HUES48 (cell line): Measurements from ENCODE around the gene TLE7.

Experiments used
- H3K27ac ChIP-seq: one replicate; pipeline ENCODE4 v1.7.0; 2013; ENCODE audit warnings: low read depth, low read length, inconsistent platforms
- H3K27me3 ChIP-seq: 2 replicates; pipeline ENCODE4 v1.6.1; 2013; ENCODE audit warnings: mild to moderate bottlenecking, low read length; ENCODE audit not compliant: control insufficient read depth, insufficient read depth
- H3K36me3 ChIP-seq: 2 replicates; pipeline ENCODE4 v1.6.1; 2013; ENCODE audit warnings: low read length; ENCODE audit not compliant: control insufficient read depth, insufficient read depth
- H3K4me1 ChIP-seq: 2 replicates; pipeline ENCODE4 v1.6.1; 2013; ENCODE audit warnings: mild to moderate bottlenecking, low read length; ENCODE audit not compliant: control insufficient read depth, insufficient read depth
- H3K4me3 ChIP-seq: 2 replicates; pipeline ENCODE4 v1.5.1; 2013; ENCODE audit warnings: mild to moderate bottlenecking, low read depth, low read length
- H3K9ac ChIP-seq: 2 replicates; pipeline ENCODE4 v1.6.1; 2013; ENCODE audit warnings: mild to moderate bottlenecking, low read depth, low read length, moderate library complexity
- H3K9me3 ChIP-seq: 2 replicates; pipeline ENCODE4 v1.6.1; 2013; ENCODE audit warnings: low read length; ENCODE audit not compliant: control insufficient read depth, insufficient read depth

TLE7 gene

GRCh38 chr16:71442051-71442440, at the start of gene TLE7:
Gene TLE7, minus strand, starts transcription at chr16:71442054. Its CDS starts 8,730 bp downstream, at chr16:71433324.
- Histone ChIP-seq H3K36me3 (no peaks in the 10 kb centered on the region), H3K27me3 (no peaks in the 10 kb centered on the region), H3K4me1 (no peaks in the 10 kb centered on the region), H3K9ac (no peak within 1 kb of the TSS), H3K9me3 (peaks cover 12% of the 10 kb centered on the region), H3K4me3 (no peak within 1 kb of the TSS), H3K27ac (no peak within 1 kb of the TSS)

- Histone ChIP-seq H3K9ac (no peak overlapping the region), H3K9me3 (no peaks in the 10 kb centered on the region), H3K4me3 (no peak overlapping the region), H3K4me1 (no peaks in the 10 kb centered on the region), H3K36me3 (no peaks in the 10 kb centered on the region), H3K27me3 (no peaks in the 10 kb centered on the region; the same call in 1 of the 2 replicates), H3K27ac (no peak overlapping the region)
These were observed 49.2 kb upstream of the TLE7 start for GRCh38 chr16:71491054-71491453.

DNA sequence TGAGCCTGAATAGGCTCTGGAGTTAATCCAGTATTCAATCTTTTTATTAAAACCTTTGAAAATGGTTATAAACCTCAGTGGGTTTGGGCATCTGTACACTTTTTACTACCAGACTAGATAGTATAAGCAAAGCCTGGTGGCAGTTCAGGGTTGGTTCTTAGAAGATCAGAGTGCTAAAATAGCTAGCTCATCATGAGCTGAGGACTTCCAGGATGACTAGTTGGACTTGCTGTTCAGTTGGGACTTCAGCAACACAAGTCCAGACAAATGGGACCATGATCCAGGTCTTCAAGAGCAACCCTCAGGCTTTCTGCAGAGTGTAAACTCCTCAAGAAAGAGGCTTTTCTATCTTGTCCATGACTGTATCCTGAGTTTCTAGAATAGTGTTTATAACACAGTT, 48.5 kb upstream of the TLE7 start:
- Histone ChIP-seq H3K36me3 (no peaks in the 10 kb centered on the region), H3K4me3 (no peak overlapping the region), H3K9me3 (no peaks in the 10 kb centered on the region), H3K27me3 (no peaks in the 10 kb centered on the region; the same call in 1 of the 2 replicates), H3K9ac (no peak overlapping the region), H3K4me1 (no peaks in the 10 kb centered on the region), H3K27ac (no peak overlapping the region)

DNA sequence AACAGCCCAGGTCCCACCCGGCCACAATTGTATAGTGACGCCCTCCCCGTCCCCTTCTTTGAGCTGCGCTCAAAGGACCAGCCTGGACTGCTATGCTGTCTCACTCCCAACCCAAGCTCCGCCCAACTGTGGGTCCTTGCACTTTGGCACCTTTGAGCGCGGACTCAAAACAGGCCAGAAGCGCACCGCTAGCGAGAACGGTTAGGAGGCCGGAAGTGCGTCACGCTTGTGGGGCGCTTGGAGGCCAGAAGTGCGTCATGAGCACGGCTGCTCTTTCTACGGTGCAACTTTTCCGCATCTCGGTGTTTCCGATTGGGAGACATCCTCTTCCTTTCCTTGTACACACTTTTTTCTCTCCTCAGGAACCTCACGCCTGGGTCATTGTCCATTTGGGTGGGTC, 47.3 kb upstream of the TLE7 start, which contains the start of gene ZNF19:
Gene ZNF19, minus strand, starts transcription at position 203 of the 400 bp plus-strand sequence. CDS start 7,210 bp downstream, outside the sequence.
- Histone ChIP-seq H3K27ac (no peak within 1 kb of the TSS), H3K4me3 (no peak within 1 kb of the TSS), H3K9ac (no peak within 1 kb of the TSS), H3K27me3 (no peaks in the 10 kb centered on the region; the same call in 1 of the 2 replicates), H3K9me3 (no peaks in the 10 kb centered on the region), H3K4me1 (no peaks in the 10 kb centered on the region), H3K36me3 (no peaks in the 10 kb centered on the region)

DNA sequence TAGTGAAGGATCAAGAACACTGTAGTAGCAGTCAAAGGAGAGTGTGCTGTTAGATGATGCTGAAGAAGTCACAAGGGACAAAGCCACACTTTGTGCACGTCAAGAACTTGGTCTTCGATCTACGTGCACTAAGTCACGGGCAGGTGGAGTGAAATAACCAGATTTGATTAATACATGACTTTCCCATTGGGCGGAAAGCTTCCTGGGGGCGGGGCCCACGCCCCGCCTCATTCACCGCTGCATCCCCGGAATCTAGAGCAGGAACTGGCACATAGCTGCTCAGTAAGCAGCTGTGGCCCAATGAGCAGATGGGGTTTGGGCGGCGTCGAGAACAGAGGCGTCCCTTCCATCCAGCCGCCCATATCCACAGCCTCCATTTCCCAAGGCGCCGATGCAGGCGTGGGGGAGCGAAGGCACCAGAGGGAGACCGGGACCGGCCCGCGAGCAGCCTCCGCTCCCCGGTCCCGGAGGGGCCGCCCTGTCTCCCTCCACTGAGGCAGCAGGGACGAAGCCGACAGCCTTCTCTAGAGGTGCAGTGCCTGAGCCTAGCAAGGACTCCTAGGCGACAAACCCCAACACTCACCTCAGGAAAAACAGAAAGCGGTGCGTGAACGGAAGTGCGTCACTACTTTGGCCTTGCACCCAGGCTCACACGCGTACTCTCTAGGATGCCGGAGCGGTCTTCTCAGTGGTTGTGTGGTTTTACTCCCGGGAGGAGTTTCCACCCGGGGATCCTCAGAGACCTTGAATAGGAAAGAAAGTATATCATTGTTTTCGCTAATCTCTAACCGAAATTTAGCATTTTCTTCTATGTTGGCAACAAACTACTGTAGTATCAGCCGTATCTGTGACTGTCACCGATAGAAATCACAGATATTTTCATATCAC, 42.4 kb upstream of the TLE7 start:
- Histone ChIP-seq H3K4me3 (peak overlapping the region; percentile 84), H3K36me3 (no peaks in the 10 kb centered on the region), H3K27me3 (no peaks in the 10 kb centered on the region; the same call in 1 of the 2 replicates), H3K9me3 (no peaks in the 10 kb centered on the region), H3K4me1 (no peaks in the 10 kb centered on the region), H3K9ac (peak overlapping the region; percentile 81), H3K27ac (peak overlapping the region; percentile 93)

DNA sequence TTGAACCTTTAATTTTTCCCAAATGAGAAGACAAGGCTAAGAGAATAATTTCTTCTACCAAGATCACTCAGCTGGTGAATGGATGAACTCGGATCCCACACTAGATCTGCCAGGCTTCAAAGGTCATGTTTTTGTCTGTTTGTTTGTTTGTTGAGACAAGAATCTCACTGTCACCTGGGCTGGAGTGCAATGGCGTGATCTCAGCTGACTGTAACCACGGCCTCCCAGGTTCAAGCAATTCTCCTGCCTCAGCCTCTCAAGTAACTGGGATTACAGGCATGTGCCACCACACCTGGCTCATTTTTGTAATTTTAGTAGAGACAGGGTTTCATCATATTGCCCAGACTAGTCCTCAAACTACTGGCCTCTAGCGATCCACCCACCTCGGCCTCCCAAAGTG, 40.7 kb upstream of the TLE7 start:
- no peaks in the 10 kb centered on the region for H3K4me1 ChIP-seq
- no peaks in the 10 kb centered on the region for H3K27me3 ChIP-seq
- H3K4me3 ChIP-seq, result no peak overlapping the region
- no peaks in the 10 kb centered on the region for H3K9me3 ChIP-seq
- no peak overlapping the region for H3K27ac ChIP-seq
- H3K36me3 ChIP-seq, result peaks cover 4% of the 10 kb centered on the region; the same call in 1 of the 2 replicates
- no peak overlapping the region for H3K9ac ChIP-seq

DNA sequence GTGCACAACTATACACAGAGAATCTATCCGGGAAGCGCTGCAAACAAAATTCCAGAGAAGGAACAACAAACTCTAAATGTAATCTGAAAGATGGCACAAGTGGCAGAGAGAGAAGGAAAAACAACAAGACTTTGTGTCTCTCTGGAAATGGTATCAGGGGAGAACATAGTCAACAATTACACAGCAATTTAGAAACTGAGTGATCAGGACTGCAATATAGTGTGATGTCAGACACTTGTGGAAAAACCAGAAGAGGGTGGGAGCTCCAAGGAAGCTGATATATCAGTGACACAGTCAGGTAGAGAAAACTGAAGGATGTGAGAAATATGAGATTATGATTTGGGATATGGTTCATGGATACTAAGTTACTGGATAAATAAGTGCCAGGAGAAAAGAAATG, 39.1 kb upstream of the TLE7 start:
- no peaks in the 10 kb centered on the region for H3K27me3 ChIP-seq
- no peaks in the 10 kb centered on the region for H3K4me1 ChIP-seq
- H3K27ac ChIP-seq, result no peak overlapping the region
- no peak overlapping the region for H3K9ac ChIP-seq
- H3K9me3 ChIP-seq, result no peaks in the 10 kb centered on the region
- peaks cover 6% of the 10 kb centered on the region; the same call in 1 of the 2 replicates for H3K36me3 ChIP-seq
- H3K4me3 ChIP-seq, result no peak overlapping the region

GRCh38 chr16:71479420-71479819, 37.6 kb upstream of the TLE7 start:
- Histone ChIP-seq H3K9me3 (no peaks in the 10 kb centered on the region), H3K4me1 (no peaks in the 10 kb centered on the region), H3K9ac (no peak overlapping the region), H3K27ac (no peak overlapping the region), H3K36me3 (peaks cover 7% of the 10 kb centered on the region; the same call in 1 of the 2 replicates), H3K4me3 (no peak overlapping the region), H3K27me3 (no peaks in the 10 kb centered on the region)

- H3K4me3 ChIP-seq, result no peak overlapping the region
- no peak overlapping the region for H3K27ac ChIP-seq
- no peak overlapping the region for H3K9ac ChIP-seq
- peaks cover 7% of the 10 kb centered on the region; the same call in 1 of the 2 replicates for H3K36me3 ChIP-seq
- no peaks in the 10 kb centered on the region for H3K27me3 ChIP-seq
- no peaks in the 10 kb centered on the region for H3K4me1 ChIP-seq
- H3K9me3 ChIP-seq, result no peaks in the 10 kb centered on the region
These were observed 34.7 kb upstream of the TLE7 start for GRCh38 chr16:71476457-71477124.

GRCh38 chr16:71474864-71475263, 33.0 kb upstream of the TLE7 start:
- H3K9ac ChIP-seq, result no peak overlapping the region
- H3K36me3 ChIP-seq, result peaks cover 7% of the 10 kb centered on the region; the same call in 1 of the 2 replicates
- no peaks in the 10 kb centered on the region for H3K9me3 ChIP-seq
- no peak overlapping the region for H3K4me3 ChIP-seq
- H3K27me3 ChIP-seq, result no peaks in the 10 kb centered on the region
- H3K27ac ChIP-seq, result no peak overlapping the region
- H3K4me1 ChIP-seq, result no peaks in the 10 kb centered on the region

DNA sequence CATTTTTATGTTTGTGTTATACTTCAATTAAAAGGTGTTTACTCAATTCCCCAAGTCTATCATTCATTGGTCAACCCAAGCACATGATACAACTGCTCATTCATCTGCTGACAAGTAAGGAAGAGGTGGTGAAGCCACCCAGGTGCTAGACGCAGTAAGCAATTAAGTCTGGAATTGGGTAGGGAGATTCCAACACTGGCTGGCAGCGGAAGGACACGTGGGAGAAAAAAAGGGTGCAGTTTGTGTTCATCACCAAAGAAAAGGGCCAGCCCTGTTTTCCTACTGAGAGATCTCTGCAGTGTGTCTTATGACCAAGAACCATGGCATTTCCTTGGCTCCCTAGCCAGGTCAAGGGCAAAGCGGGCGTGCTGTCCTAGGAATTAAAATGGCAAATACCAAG, 32.0 kb upstream of the TLE7 start:
- H3K9me3 ChIP-seq, result no peaks in the 10 kb centered on the region
- no peak overlapping the region for H3K27ac ChIP-seq
- no peak overlapping the region for H3K9ac ChIP-seq

More for the DNA sequence above, 32.0 kb upstream of the TLE7 start:
- Histone ChIP-seq H3K36me3 (peaks cover 7% of the 10 kb centered on the region; the same call in 1 of the 2 replicates), H3K4me1 (no peaks in the 10 kb centered on the region), H3K27me3 (no peaks in the 10 kb centered on the region), H3K4me3 (no peak overlapping the region)
